Neutrophil (primary cell): ENCODE results near the gene CFAP126.
"Not testable (repeated sequence)": the region's sequence is repeated elsewhere in the genome, so short reads cannot be mapped to it uniquely, and the experiment has no call there.

Source experiments
- H3K27ac ChIP-seq: fragments of 200-600 bp; sonication (generic); 2 replicates; pipeline ENCODE4 v1.5.1; 2016; ENCODE audit warnings: mild to moderate bottlenecking, moderate library complexity
- H3K27me3 ChIP-seq: fragments of 200-600 bp; sonication (generic); 2 replicates; pipeline ENCODE4 v1.6.0; 2016; ENCODE audit warnings: mild to moderate bottlenecking
- H3K36me3 ChIP-seq: fragments of 200-600 bp; sonication (generic); 2 replicates; pipeline ENCODE4 v1.5.1; 2017
- H3K4me1 ChIP-seq, 2 experiments: fragments of 200-600 bp in 1 of 2; sonication (generic) in 1 of 2; 1 replicate in 1 of 2; 2 replicates in 1 of 2; pipeline versions ENCODE4 v1.5.1 to v1.6.1; 2013 to 2016; ENCODE audit warnings: low read depth in 1 of 2, low read length in 1 of 2, mild to moderate bottlenecking in 1 of 2, moderate library complexity in 1 of 2; ENCODE audit not compliant: control insufficient read depth in 1 of 2, insufficient read depth in 1 of 2
- H3K4me3 ChIP-seq, 2 experiments: fragments of 200-600 bp in 1 of 2; sonication (generic) in 1 of 2; 1 replicate in 1 of 2; 2 replicates in 1 of 2; pipeline ENCODE4 v1.5.1; 2013 to 2016; ENCODE audit warnings: low read depth in 1 of 2, low read length in 1 of 2, mild to moderate bottlenecking in 1 of 2, moderate library complexity in 1 of 2
- H3K9me3 ChIP-seq: fragments of 200-600 bp; sonication (generic); 2 replicates; pipeline ENCODE4 v1.5.1; 2016
- CTCF ChIP-seq: fragments of 200-600 bp; sonication (generic); IDR thresholded peaks from 2 replicates; pipeline ENCODE4 v1.5.1; 2016; ENCODE audit warnings: antibody characterized with exemption

The CFAP126 gene

GRCh38 chr1:161391611-161392010 lies 23.9 kb upstream of the CFAP126 start:
- TF ChIP-seq CTCF, result no peak
- no peak overlapping the region for H3K4me3 ChIP-seq
- no peaks in the 10 kb centered on the region for H3K9me3 ChIP-seq
- H3K36me3 ChIP-seq, result no peaks in the 10 kb centered on the region
- no peaks in the 10 kb centered on the region for H3K27me3 ChIP-seq
- peaks cover 13 to 16% of the 10 kb centered on the region in 2 experiments for H3K4me1 ChIP-seq
- no peak overlapping the region for H3K27ac ChIP-seq

DNA sequence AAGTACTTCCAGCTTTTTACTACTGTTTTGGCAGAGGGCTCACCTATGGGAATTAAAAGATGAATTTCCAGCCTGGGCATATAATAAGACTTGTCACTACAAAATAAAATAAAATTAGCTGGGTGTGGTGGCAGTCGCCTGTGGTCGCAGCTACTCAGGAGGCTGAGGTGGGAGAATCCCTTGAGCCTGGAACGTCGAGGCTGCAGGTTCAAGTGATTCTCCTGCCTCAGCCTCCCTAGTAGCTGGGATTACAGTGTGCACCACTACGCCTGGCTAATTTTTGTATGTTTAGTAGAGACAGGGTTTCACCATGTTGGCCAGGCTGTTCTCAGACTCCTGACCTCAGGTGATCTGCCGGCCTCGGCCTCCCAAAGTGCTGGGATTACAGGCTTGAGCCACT lies 23.5 kb upstream of the CFAP126 start:
- H3K27me3 ChIP-seq, H3K27ac ChIP-seq, H3K9me3 ChIP-seq, H3K4me3 ChIP-seq, H3K36me3 ChIP-seq: not testable (repeated sequence)
- peaks cover 13 to 16% of the 10 kb centered on the region in 2 experiments for H3K4me1 ChIP-seq

DNA sequence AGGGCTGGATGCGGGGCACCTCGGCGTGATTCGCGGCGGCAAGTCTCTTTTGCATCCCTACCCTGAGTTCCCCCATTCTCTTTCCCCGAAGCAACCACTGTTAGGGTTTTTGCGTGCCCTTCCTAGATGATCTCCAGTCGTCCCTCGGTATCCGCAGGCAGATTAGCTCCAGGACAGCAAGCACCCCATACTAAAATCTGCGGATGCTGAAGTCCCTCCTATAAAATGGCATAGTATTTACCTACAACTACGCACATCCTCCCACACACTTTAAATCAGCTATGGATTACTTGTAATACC lies 22.8 kb upstream of the CFAP126 start:
- Histone ChIP-seq H3K9me3 (no peaks in the 10 kb centered on the region), H3K4me1 (peaks cover 13 to 16% of the 10 kb centered on the region in 2 experiments), H3K36me3 (no peaks in the 10 kb centered on the region), H3K27ac (peak overlapping the region; percentile 86), H3K27me3 (no peaks in the 10 kb centered on the region), H3K4me3 (peak overlapping the region; percentile 68 to 71)
- TF ChIP-seq CTCF, result no peak

DNA sequence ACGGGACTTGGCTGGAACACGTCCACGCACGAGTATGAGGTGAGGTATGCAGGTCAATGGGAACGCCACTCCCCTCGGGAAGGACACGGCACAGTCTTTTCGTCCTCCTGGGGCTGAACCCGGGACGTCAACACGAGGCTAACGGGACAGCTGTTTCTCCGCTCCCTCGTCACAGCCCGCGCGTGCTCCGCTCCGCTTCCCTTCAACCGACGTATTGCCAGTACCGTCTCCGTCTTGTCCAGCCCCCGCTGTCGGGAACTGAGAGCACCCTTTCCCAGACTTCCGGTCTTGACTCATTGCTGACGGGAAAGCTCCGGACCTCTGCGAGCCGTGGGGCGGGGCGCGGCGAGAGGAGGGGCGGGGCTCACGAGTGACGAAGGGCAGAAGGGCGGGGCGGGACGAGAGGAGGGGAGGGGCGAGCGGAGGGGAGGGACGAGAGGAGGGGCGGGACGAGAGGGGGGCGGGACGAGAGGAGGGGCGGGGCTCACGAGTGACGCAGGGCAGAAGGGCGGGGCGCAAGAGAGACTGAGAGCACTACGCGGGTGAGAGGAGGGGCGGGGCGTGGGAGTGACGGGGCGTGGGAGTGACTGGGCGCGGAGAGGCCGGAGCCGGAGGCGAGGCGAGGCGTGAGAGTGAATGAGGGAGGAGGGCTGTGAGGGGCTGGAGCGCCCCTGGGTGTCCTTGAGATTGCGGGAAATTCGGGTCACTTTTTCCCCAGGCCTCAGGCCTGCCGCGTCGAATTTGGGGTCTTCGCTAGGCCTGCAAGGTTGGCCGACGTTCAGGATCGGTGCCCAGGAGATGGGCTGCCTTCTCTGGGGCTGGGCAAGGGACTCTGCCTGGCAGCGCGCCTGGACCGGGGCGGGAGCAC lies 22.2 kb upstream of the CFAP126 start:
- H3K9me3 ChIP-seq, result no peaks in the 10 kb centered on the region
- no peak for TF ChIP-seq CTCF

DNA sequence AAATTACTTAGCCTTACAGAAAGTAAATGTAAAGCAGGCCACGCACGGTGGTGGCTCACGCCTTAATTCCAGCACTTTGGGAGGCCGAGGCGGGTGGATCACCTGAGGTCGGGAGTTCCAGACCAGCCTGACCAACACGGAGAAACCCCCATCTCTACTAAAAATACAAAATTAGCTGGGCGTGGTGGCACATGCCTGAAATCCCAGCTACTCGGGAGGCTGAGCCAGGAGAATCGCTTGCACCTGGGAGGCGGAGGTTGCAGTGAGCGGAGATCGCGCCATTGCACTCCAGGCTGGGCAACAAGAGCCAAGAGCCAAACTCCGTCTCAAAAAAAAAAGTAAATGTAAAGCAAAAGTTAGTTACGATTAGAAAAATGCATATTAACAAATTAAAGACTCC lies 21.5 kb upstream of the CFAP126 start:
- peak overlapping the region; percentile 86 for H3K27ac ChIP-seq
- H3K4me3 ChIP-seq, result peak overlapping the region; percentile 68 to 84
- peaks cover 13 to 16% of the 10 kb centered on the region in 2 experiments for H3K4me1 ChIP-seq
- not testable (repeated sequence) for H3K36me3 ChIP-seq, H3K9me3 ChIP-seq, H3K27me3 ChIP-seq

More for the DNA sequence above, 22.2 kb upstream of the CFAP126 start:
- Histone ChIP-seq H3K27me3 (no peaks in the 10 kb centered on the region), H3K27ac (peak overlapping the region; percentile 86), H3K36me3 (no peaks in the 10 kb centered on the region), H3K4me3 (peak overlapping the region; percentile 68 to 84), H3K4me1 (peaks cover 13 to 16% of the 10 kb centered on the region in 2 experiments)

GRCh38 chr1:161388639-161389038 lies 21.0 kb upstream of the CFAP126 start:
- Histone ChIP-seq H3K36me3 (no peaks in the 10 kb centered on the region), H3K27me3 (no peaks in the 10 kb centered on the region), H3K27ac (no peak overlapping the region), H3K4me3 (no peak overlapping the region), H3K4me1 (peaks cover 13 to 16% of the 10 kb centered on the region in 2 experiments), H3K9me3 (no peaks in the 10 kb centered on the region)
- TF ChIP-seq CTCF, result no peak
